Measurements from ENCODE around the gene STYXL2. TPM values are rescaled to one million over a fixed set of nuclear protein-coding genes. Genes with fewer than 3 reads are reported as not detected.

The STYXL2 gene
- total RNA-seq, 1 experiment from 2014 or later = not detected

- ATAC-seq = no peak
- Histone ChIP-seq H3K27me3 (ENCODE audit: control insufficient read depth, insufficient read depth, low read length) (no peaks in the 10 kb centered on the region), H3K36me3 (ENCODE audit: control insufficient read depth, insufficient read depth, low read length) (no peaks in the 10 kb centered on the region), H3K4me3 (ENCODE audit: low read depth in 2 of 2, low read length in 2 of 2) (no peak overlapping the region), H3K9me3 (ENCODE audit: control insufficient read depth, insufficient read depth, low read depth, low read length) (no peaks in the 10 kb centered on the region), H3K4me1 (ENCODE audit: control insufficient read depth, insufficient read depth, low read length) (peaks cover 5% of the 10 kb centered on the region), H3K27ac (ENCODE audit: low read length) (no peak overlapping the region)
- POLR2A ChIA-PET = interaction anchor here (0.6 kb wide), 1 partner anchor 106 kb away, joined by 4 read pairs; no protein-coding TSS in a partner anchor
- in situ Hi-C loops (cut with HindIII; ENCODE audit: low pct_unique_long_range_greater_than_20kb, low sequenced_read_pairs) (no loop called here), intact Hi-C loops (cut with micrococcal nuclease; ENCODE audit: unreplicated experiment) (no loop called here)
- CTCF ChIA-PET = no interaction called here
- TF ChIP-seq SIN3A (IDR thresholded peaks at IDR 0.05; ENCODE audit: borderline replicate concordance, insufficient read depth, low read depth, low read length) = no peak
- DNase-seq (ENCODE audit: low read depth, low spot score) = no peak
- no TSS peak for BruUV-seq (replicated peaks)
Observed at GRCh38 chr1:167109125-167109524, 15.2 kb downstream of the STYXL2 start.

- TF ChIP-seq TCF7L2 (IDR thresholded peaks at IDR 0.05; ENCODE audit: low read depth, low read length) (no peak), POLR2AphosphoS5 (IDR thresholded peaks at IDR 0.05; ENCODE audit: low read depth, low read length) (no peak)
- ATAC-seq (no peak), DNase-seq (ENCODE audit: low read depth, low spot score) (no peak)
- ChIA-PET CTCF (no interaction called here), POLR2A (no interaction called here)
- intact Hi-C loops (cut with micrococcal nuclease; ENCODE audit: unreplicated experiment) = no loop called here
- H3K27ac ChIP-seq (ENCODE audit: low read length) = no peak overlapping the region
- in situ Hi-C loops (cut with HindIII; ENCODE audit: low pct_unique_long_range_greater_than_20kb, low sequenced_read_pairs) = no loop called here
- no peaks in the 10 kb centered on the region for H3K9me3 ChIP-seq (ENCODE audit: control insufficient read depth, insufficient read depth, low read depth, low read length)
- BruUV-seq (replicated peaks) = no TSS peak
- H3K27me3 ChIP-seq (ENCODE audit: control insufficient read depth, insufficient read depth, low read length) = peaks cover 4% of the 10 kb centered on the region; the same call in 1 of the 2 replicates
- H3K4me1 ChIP-seq (ENCODE audit: control insufficient read depth, insufficient read depth, low read length) = peaks cover 1% of the 10 kb centered on the region
- H3K36me3 ChIP-seq (ENCODE audit: control insufficient read depth, insufficient read depth, low read length) = no peaks in the 10 kb centered on the region
- H3K4me3 ChIP-seq (ENCODE audit: low read depth in 2 of 2, low read length in 2 of 2) = no peak overlapping the region
Observed at GRCh38 chr1:167110586-167110985, 16.7 kb downstream of the STYXL2 start.

- no peak for TF ChIP-seq SIN3A (IDR thresholded peaks at IDR 0.05; ENCODE audit: borderline replicate concordance, insufficient read depth, low read depth, low read length)
- no peak for TF ChIP-seq TCF7L2 (IDR thresholded peaks at IDR 0.05; ENCODE audit: low read depth, low read length)
- no peak for TF ChIP-seq CTCF (IDR thresholded peaks at IDR 0.05)
- no peak for TF ChIP-seq REST (IDR thresholded peaks at IDR 0.05; ENCODE audit: insufficient read depth in 1 of 2, low read depth in 2 of 2, low read length in 1 of 2)
- TF ChIP-seq POLR2AphosphoS5 (IDR thresholded peaks at IDR 0.05; ENCODE audit: low read depth, low read length) = no peak
- no peaks in the 10 kb centered on the region for H3K9me3 ChIP-seq (ENCODE audit: control insufficient read depth, insufficient read depth, low read depth, low read length)
- no peak for ATAC-seq
- H3K27ac ChIP-seq (ENCODE audit: low read length) = no peak overlapping the region
- in situ Hi-C loops (cut with HindIII; ENCODE audit: low pct_unique_long_range_greater_than_20kb, low sequenced_read_pairs) = no loop called here
- no peak overlapping the region for H3K4me3 ChIP-seq (ENCODE audit: low read depth in 2 of 2, low read length in 2 of 2)
- ChIA-PET CTCF (no interaction called here), POLR2A (no interaction called here)
- intact Hi-C loops (cut with micrococcal nuclease; ENCODE audit: unreplicated experiment) = no loop called here
- BruUV-seq (replicated peaks) = no TSS peak
- no peaks in the 10 kb centered on the region for H3K36me3 ChIP-seq (ENCODE audit: control insufficient read depth, insufficient read depth, low read length)
- peaks cover 4% of the 10 kb centered on the region; the same call in 1 of the 2 replicates for H3K27me3 ChIP-seq (ENCODE audit: control insufficient read depth, insufficient read depth, low read length)
- H3K4me1 ChIP-seq (ENCODE audit: control insufficient read depth, insufficient read depth, low read length) = no peaks in the 10 kb centered on the region
- DNase-seq (ENCODE audit: low read depth, low spot score) = no peak
Observed at GRCh38 chr1:167111868-167112709, 18.2 kb downstream of the STYXL2 start.

Measured in Panc1 (cell line).